ENCODE data around the gene ZNF778.

ZNF778 gene

GRCh38 chr16:89172528-89173173 lies 44.9 kb upstream of the ZNF778 start:
- Histone ChIP-seq H3K27me3 (ENCODE audit: insufficient read depth, poor library complexity, severe bottlenecking) (no peaks in the 10 kb centered on the region), H3K27ac (replicated peaks) (no peak overlapping the region), H3K4me3 (replicated peaks; ENCODE audit: insufficient read depth, low read length) (no peak overlapping the region)
- DNase-seq (ENCODE audit: low read depth in 1 of 2, low spot score in 1 of 2) = no peak
- TF ChIP-seq POLR2AphosphoS5 (IDR thresholded peaks at IDR 0.05; ENCODE audit: low read depth) (no peak), CTCF (IDR thresholded peaks at IDR 0.05; ENCODE audit: insufficient read depth, low read length) (no peak), REST (IDR thresholded peaks at IDR 0.05; ENCODE audit: insufficient replicate concordance, low read depth) (no peak), GABPA (IDR thresholded peaks at IDR 0.05; ENCODE audit: low read depth) (no peak), SPI1 (IDR thresholded peaks at IDR 0.05; ENCODE audit: borderline replicate concordance, low read depth) (no peak)

- DNase-seq (ENCODE audit: low read depth in 1 of 2, low spot score in 1 of 2) = no peak
- Histone ChIP-seq H3K4me3 (replicated peaks; ENCODE audit: insufficient read depth, low read length) (no peak overlapping the region), H3K27me3 (ENCODE audit: insufficient read depth, poor library complexity, severe bottlenecking) (no peaks in the 10 kb centered on the region), H3K27ac (replicated peaks) (no peak overlapping the region)
- no peak for TF ChIP-seq REST (IDR thresholded peaks at IDR 0.05; ENCODE audit: insufficient replicate concordance, low read depth)
- TF ChIP-seq POLR2AphosphoS5 (IDR thresholded peaks at IDR 0.05; ENCODE audit: low read depth) = no peak
- TF ChIP-seq CTCF (IDR thresholded peaks at IDR 0.05; ENCODE audit: insufficient read depth, low read length) = no peak
- TF ChIP-seq SPI1 (IDR thresholded peaks at IDR 0.05; ENCODE audit: borderline replicate concordance, low read depth) = no peak
- no peak for TF ChIP-seq GABPA (IDR thresholded peaks at IDR 0.05; ENCODE audit: low read depth)
Measured at GRCh38 chr16:89173174-89173921, 44.2 kb upstream of the ZNF778 start.

- Histone ChIP-seq H3K27ac (replicated peaks) (no peak overlapping the region), H3K27me3 (ENCODE audit: insufficient read depth, poor library complexity, severe bottlenecking) (no peaks in the 10 kb centered on the region), H3K4me3 (replicated peaks; ENCODE audit: insufficient read depth, low read length) (no peak overlapping the region)
- no peak for DNase-seq (ENCODE audit: low read depth in 1 of 2, low spot score in 1 of 2)
- TF ChIP-seq POLR2AphosphoS5 (IDR thresholded peaks at IDR 0.05; ENCODE audit: low read depth) (no peak), REST (IDR thresholded peaks at IDR 0.05; ENCODE audit: insufficient replicate concordance, low read depth) (no peak), GABPA (IDR thresholded peaks at IDR 0.05; ENCODE audit: low read depth) (no peak), CTCF (IDR thresholded peaks at IDR 0.05; ENCODE audit: insufficient read depth, low read length) (no peak), SPI1 (IDR thresholded peaks at IDR 0.05; ENCODE audit: borderline replicate concordance, low read depth) (no peak)
Measured at GRCh38 chr16:89174055-89174827, 43.3 kb upstream of the ZNF778 start.

Data from HL-60 (cell line).